GM12875 (cell line): ENCODE results near the gene TTLL11.

Experiments used
- H3K4me3 ChIP-seq: one replicate; pipeline ENCODE4 v1.5.1; 2011; ENCODE audit warnings: low read depth, low read length, control low read depth
- TF ChIP-seq, protein P1 (sequence below): IDR thresholded peaks from 2 replicates; pipeline ENCODE4 v1.5.1; 2011; ENCODE audit warnings: low read depth, mild to moderate bottlenecking, control low read depth, inconsistent platforms, low read length, moderate library complexity, borderline replicate concordance; ENCODE audit not compliant: insufficient read depth

Gene TTLL11

GRCh38 chr9:121968056-121968455 lies 125.1 kb downstream of the TTLL11 start:
- TF ChIP-seq, protein P1, sequence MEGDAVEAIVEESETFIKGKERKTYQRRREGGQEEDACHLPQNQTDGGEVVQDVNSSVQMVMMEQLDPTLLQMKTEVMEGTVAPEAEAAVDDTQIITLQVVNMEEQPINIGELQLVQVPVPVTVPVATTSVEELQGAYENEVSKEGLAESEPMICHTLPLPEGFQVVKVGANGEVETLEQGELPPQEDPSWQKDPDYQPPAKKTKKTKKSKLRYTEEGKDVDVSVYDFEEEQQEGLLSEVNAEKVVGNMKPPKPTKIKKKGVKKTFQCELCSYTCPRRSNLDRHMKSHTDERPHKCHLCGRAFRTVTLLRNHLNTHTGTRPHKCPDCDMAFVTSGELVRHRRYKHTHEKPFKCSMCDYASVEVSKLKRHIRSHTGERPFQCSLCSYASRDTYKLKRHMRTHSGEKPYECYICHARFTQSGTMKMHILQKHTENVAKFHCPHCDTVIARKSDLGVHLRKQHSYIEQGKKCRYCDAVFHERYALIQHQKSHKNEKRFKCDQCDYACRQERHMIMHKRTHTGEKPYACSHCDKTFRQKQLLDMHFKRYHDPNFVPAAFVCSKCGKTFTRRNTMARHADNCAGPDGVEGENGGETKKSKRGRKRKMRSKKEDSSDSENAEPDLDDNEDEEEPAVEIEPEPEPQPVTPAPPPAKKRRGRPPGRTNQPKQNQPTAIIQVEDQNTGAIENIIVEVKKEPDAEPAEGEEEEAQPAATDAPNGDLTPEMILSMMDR = no peak
- H3K4me3 ChIP-seq = no peak overlapping the region

DNA sequence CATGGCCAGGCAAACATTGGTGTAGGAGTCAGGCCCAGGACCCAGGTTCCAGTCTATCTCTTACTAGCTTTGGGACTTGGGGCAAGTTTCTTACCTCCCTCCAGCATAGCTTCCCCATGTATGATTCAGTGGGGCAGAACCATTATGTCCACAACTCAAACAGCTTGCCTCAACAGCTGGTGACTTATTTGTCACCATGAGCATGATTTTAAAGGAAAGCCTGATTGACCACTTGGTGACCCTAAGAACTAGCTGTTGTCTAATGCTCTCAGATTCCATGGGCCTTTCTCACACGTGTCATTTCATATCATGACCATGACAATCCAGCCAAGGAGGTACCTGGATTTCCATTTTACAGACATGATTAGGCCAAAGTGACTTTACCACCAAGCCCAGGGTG lies 126.4 kb downstream of the TTLL11 start:
- TF ChIP-seq, protein P1 = no peak
- no peak overlapping the region for H3K4me3 ChIP-seq

DNA sequence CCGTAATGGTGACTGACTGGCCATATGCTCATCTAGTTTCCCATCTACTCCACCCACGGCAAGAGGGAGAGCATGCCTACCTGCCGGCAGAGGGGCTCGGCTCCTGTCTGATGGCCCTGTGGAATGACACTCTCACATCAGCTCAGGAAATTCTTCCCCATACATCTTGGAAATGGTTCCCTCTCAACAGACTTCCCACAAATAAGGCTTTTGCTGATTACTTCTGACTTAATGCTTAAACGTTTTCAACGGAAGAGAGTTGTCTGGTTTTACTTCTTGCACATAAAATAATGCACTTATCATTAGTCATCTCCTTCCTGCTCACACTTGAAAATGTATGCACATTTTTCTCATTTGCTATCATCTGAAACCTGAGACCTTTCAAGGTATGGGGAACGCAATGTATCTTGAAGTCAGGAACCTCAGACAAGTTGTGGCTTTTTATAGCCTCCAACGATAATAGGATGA lies 129.5 kb downstream of the TTLL11 start:
- TF ChIP-seq, protein P1 = no peak

GRCh38 chr9:121962421-121962820 lies 130.7 kb downstream of the TTLL11 start:
- no peak overlapping the region for H3K4me3 ChIP-seq
- TF ChIP-seq, protein P1 = no peak

More for the DNA sequence above, 129.5 kb downstream of the TTLL11 start:
- H3K4me3 ChIP-seq = no peak overlapping the region

GRCh38 chr9:121960665-121961064 lies 132.4 kb downstream of the TTLL11 start:
- TF ChIP-seq, protein P1 = no peak
- no peak overlapping the region for H3K4me3 ChIP-seq

DNA sequence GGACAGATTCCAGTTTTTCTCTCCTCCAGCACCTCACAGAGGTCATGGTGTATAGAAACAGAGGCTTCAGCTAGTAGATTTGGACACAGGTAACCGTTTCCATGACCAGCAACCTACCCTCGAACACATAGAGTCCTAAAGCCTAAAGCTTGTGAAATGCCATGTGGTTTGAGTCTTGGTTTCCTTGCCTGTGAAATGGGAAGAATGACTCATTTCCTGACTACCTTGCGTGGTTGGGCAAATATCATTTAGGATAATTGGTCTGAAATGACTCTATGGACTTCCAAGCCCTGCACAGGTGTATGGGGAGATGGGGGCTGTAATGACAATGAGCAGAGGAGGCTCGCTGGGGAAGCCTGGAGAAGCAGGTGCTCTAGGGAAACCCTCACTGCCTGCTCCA lies 134.6 kb downstream of the TTLL11 start:
- TF ChIP-seq, protein P1 = no peak

GRCh38 chr9:121956808-121957207 lies 136.3 kb downstream of the TTLL11 start:
- H3K4me3 ChIP-seq = no peak overlapping the region
- TF ChIP-seq, protein P1 = no peak

More for the DNA sequence above, 134.6 kb downstream of the TTLL11 start:
- H3K4me3 ChIP-seq = no peak overlapping the region
